NCI-H146 (cell line): ENCODE measurements around the gene LRP5.
A peak's percentile ranks its signal among the peaks of the same experiment; 100 is the strongest.
"Not testable (repeated sequence)": the region's sequence is repeated elsewhere in the genome, so short reads cannot be mapped to it uniquely, and the experiment has no call there.

Experiments
- DNase-seq: peaks from one replicate; lab custom pipeline; 2025; lab: John Stamatoyannopoulos, UW

Gene LRP5

DNA sequence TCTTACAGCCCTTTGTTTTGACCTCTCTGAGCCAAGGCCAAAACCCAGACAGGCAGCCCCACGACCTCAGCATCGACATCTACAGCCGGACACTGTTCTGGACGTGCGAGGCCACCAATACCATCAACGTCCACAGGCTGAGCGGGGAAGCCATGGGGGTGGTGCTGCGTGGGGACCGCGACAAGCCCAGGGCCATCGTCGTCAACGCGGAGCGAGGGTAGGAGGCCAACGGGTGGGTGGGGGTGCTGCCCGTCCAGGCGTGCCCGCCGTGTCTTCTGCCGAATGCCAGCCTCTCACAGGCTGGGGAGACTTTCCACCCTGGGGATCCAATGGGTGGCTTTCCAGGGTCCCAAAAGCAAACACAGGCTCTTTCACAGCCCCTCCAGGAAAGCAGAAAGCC is 111.1 kb downstream of the LRP5 start:
- no peak for DNase-seq

GRCh38 chr11:68424101-68424632 is 111.8 kb downstream of the LRP5 start:
- no peak for DNase-seq

DNA sequence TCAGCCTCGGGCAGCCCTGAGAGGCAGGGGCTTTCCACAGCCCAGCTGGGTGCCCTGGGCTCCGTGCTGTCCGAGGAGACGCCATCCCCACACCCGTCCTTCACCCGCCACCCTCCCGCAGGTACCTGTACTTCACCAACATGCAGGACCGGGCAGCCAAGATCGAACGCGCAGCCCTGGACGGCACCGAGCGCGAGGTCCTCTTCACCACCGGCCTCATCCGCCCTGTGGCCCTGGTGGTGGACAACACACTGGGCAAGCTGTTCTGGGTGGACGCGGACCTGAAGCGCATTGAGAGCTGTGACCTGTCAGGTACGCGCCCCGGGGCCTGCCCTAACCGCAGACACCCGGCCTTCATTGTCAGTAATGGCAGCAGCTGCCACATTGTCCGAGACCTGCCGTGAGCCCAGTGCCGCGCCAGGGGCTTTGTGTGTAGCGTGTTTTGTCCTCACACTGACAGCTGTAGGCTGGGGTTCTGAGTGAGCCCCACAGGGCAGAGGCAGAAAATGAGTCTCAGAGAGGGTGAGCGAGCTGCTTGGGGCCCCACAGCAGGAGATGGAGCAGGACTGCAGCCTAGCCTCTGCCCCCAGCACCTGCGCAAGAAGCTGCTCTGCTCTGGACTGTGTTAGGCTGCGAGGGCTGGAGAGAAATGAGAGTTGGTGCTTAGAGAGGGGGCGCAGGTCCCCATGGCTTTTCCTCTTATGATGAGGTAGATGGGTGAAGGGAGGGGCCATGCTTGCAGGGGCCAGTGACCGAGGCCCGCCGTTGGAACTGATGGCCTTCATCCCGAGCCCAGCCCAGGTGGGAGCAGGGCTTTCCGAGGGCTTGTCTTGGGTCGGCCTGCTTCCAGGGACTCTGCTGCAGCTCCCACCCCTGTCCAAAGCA is 112.8 kb downstream of the LRP5 start:
- no peak for DNase-seq

- DNase-seq, result no peak
Observed at GRCh38 chr11:68425866-68426380, 113.5 kb downstream of the LRP5 start.

DNA sequence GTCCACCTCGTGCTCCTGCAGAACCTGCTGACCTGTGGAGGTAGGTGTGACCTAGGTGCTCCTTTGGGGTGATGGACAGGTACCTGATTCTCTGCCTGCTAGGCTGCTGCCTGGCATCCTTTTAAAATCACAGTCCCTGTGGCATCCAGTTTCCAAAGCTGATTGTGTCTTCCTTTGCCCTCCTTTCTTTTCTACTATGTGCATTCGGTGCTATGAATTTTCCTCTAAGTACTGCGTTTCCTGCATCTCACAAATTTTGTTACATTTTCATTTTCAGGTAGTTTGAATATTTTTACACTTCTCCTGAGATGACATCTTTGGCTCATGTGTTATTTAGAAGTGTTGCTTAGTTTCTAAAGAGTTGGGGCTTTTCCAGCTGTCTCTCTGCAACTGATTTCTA is 117.3 kb downstream of the LRP5 start:
- DNase-seq, result no peak

DNA sequence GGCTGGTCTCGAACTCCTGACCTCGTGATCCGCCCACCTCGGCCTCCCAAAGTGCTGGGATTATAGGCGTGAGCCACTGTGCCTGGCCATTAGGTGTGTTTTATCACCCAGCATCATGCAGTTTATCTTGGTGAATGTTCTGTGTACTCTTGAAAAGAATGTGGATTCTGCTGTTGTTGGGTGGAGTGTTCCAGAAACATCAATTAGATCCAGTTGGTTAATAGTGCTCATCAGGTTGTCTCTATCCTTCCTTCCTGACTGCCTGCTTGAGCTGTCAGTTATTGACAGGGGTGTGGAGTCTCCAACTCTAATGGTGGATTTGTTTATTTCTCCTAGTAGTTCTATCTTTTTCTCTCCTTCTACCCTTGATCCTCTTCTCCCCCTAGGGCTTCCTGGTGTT is 118.0 kb downstream of the LRP5 start:
- DNase-seq, result no peak

DNA sequence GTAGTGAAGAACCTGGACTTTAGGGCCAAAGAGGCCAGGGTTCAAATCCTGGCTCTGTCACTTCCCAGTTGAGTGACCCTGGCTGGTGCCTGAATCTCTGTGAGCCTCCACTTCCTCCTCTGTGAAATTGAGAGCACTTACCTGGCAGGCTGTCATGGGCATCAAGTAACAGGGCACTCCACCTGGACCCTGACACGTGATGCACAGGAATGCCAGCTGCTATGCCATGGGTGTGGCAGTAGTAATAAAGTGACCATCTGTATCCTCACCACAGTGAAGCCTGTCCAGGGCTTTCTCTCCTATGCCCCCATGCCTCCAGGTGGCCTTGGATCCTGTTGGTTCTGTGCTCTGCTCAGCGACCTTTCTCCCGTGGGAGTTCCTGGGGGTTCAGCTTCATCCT is 118.4 kb downstream of the LRP5 start:
- no peak for DNase-seq

DNA sequence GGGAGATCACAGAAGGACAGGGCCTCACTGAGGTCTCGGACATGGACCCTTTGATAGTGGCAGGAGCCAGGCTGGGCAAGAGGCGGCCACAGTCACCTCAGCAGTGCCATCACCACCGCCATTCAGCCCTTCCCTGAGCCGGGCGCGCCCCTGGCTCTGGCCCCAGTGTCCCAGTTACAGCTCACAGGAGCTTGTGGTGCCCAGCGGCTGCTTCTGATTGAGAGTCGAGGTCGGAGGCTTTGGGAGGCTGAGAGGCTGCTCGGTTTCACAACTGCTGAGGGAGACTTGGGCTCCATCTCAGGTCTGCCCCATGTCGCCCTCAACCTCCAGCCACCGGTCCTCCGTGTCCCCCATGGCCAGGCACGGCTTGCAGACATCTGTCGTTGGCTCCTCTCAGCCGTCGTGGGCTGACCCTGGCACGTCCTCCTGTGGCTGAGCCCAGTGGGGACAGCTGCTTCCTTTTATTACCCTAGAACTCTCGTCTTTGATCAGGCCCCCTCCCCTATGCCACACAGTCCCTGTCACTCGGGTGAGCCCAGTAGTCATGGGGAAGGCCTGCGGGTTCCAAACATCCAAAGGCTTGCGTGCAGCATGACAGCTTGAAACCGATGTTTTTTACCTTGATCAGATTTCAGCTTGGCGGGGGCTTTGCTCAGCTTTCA is 119.7 kb downstream of the LRP5 start:
- no peak for DNase-seq

GRCh38 chr11:68432874-68433273 is 120.5 kb downstream of the LRP5 start:
- no peak for DNase-seq

- no peak for DNase-seq
Observed at GRCh38 chr11:68433541-68433940, 121.2 kb downstream of the LRP5 start.

GRCh38 chr11:68434159-68434558 is 121.8 kb downstream of the LRP5 start:
- DNase-seq, result not testable (repeated sequence)

- no peak for DNase-seq
Observed at GRCh38 chr11:68436162-68436888, 123.9 kb downstream of the LRP5 start.

DNA sequence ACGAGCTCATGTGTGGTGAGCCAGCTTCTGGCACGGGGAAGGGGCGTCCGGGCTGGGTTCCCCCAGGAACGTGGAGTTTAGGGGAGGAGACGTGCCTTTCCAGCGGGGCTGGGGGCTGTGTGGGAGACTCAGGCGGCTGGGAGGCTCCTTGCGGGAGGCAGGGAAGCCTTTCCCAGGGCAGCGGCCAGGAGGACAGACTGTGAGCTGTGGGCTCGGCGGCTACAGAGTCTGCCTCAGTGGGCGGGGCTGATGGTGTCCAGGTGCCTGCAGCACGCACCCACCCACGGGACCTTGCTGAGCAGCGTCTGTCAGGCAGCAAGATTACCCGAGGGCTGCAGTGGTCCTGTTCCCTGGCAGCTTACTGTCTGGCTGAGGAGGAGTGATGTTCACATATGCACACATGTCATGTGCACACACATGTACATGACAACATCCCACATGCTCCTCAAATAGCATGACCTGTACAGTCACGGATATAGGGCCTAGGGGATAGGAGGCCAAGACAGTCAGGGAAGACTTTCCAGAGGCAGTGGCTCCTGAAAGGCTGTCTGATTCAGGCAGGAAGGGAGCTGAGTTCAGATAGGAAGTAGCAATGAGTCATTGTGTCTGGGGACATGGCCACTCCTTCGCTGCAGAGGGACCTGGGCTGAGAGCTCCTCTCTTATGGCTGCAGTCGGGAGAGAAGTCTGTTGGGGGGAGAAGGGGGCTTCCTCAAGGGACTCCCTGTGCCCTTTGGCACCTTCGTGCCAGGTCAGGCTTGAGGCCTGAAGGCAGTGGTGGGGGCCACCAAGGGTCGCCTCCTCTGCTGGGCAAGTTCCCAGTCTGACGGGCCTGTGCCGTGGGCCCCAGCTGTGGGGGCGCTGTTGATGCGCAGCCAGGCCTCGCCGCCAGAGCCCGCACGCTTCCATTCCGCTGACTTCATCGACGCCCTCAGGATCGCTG is 124.9 kb downstream of the LRP5 start:
- DNase-seq, result no peak

- no peak for DNase-seq
Observed at GRCh38 chr11:68437927-68438657, 125.7 kb downstream of the LRP5 start.

- DNase-seq, result no peak
Observed at GRCh38 chr11:68438658-68439259, 126.4 kb downstream of the LRP5 start.

- DNase-seq, result no peak
Observed at GRCh38 chr11:68439355-68440065, 127.1 kb downstream of the LRP5 start.

GRCh38 chr11:68440224-68440623 is 127.8 kb downstream of the LRP5 start:
- peak; percentile 64 for DNase-seq

GRCh38 chr11:68441466-68442230 is 129.3 kb downstream of the LRP5 start:
- peak; percentile 97 for DNase-seq

- peak; percentile 37 for DNase-seq
Observed at GRCh38 chr11:68442433-68442832, 130.0 kb downstream of the LRP5 start.
